ENCODE results near the gene NRG3.
"Not testable (repeated sequence)": the region's sequence is repeated elsewhere in the genome, so short reads cannot be mapped to it uniquely, and the experiment has no call there.

NRG3 gene

DNA sequence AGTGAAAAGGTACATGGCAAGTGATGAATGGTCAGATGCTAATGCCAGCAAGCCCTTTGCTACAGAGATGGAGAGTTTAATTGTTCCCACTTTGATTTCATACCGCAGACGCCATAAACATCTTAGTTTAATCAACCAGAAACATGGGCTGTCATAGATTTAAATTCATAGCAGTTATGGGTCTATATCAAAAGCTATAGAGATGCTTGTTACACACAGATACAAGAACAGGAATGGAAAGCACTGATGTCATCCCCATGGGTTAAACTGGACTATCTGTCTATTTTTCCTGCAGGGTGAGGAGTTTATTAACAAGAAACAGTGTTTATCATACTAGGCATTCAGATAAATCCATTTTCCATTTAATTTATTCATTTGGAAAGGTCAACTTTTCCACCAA lies 409.2 kb downstream of the NRG3 start:
- no peak for DNase-seq (ENCODE audit: low spot score)

DNA sequence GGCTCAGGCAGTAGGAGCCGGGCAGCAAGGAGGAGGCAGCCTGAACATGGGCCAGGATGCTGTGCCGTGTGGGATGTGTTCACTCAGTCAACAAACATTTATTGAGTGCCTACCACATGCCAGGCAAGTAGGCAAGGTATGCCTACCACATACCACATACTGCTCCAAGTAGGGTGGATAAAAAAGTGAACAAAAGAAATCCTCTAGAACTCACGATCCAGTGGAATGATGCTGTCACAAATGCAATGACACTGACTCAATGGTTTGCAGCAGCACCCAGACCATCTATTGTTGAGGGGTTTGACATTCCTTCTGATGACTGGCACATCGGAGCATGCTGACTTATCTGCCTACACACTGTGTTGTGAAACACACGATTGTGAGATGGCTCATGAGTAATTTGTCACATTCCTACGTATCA lies 413.5 kb downstream of the NRG3 start:
- no peak for DNase-seq (ENCODE audit: low spot score)

- DNase-seq (ENCODE audit: low spot score), result no peak
Observed at GRCh38 chr10:82289945-82290344, 415.0 kb downstream of the NRG3 start.

- DNase-seq (ENCODE audit: low spot score), result no peak
Observed at GRCh38 chr10:82294874-82295378, 419.9 kb downstream of the NRG3 start.

- no peak for DNase-seq (ENCODE audit: low spot score)
Observed at GRCh38 chr10:82308641-82309040, 433.6 kb downstream of the NRG3 start.

DNA sequence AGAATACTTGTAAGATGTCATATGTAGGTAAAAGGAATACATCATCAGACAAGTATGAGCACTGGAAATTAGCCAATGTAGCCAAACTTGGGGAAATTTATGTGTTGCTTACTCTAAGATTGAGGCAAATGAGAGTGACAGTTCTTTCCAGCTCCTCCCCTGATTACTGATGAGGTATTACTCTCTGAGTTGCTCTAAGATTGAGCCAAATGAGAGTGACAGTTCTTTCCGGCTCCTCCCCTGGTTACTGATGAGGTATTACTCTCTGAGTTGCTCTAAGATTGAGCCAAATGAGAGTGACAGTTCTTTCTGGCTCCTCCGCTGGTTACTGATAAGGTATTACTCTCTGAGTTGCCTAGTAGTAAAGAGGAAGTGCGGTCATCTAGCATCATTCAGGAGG lies 435.8 kb downstream of the NRG3 start:
- no peak for DNase-seq (ENCODE audit: low spot score)

GRCh38 chr10:82313401-82313800 lies 438.4 kb downstream of the NRG3 start:
- no peak for DNase-seq (ENCODE audit: low spot score)

DNA sequence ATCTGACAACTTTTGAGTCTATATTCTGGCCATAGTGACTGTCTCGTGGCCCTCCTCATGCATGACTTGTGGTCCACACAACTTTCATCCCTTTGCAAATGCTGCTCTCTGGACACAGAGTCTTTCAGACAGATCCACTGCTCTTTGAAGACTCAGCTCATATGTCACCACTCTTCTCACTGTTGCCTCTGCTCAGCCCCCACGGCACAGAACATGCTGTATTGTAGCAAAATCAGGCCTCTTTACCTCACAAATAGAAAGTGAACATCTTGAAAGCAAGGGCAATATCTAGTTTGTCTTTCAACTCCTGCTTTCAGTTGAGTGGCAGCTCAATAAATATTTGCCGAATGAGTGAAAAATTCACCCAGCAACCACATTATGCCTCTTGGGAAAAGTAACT lies 443.5 kb downstream of the NRG3 start:
- DNase-seq (ENCODE audit: low spot score), result no peak

GRCh38 chr10:82319074-82319473 lies 444.1 kb downstream of the NRG3 start:
- no peak for DNase-seq (ENCODE audit: low spot score)

DNA sequence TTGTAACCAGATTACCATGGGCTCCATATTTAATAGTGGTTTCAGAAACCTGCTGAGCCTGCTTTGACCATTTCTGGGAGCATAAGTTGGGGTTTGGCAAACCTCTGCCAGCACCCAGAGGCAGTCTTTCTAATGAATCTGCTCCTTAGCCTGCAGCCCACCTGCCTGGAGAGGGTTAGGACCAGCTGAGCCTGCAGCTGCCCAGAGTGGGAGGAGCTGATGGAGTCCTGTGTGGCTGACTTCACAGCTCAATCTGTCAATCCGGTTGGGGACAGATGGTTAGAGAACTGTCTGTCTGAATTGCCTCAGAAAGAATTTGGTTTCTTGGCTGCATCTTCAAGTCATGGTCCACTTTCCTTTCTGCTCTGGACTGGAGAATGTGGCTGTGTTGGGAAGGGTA lies 444.6 kb downstream of the NRG3 start:
- DNase-seq (ENCODE audit: low spot score), result no peak

GRCh38 chr10:82321724-82322123 lies 446.7 kb downstream of the NRG3 start:
- DNase-seq (ENCODE audit: low spot score), result no peak

DNA sequence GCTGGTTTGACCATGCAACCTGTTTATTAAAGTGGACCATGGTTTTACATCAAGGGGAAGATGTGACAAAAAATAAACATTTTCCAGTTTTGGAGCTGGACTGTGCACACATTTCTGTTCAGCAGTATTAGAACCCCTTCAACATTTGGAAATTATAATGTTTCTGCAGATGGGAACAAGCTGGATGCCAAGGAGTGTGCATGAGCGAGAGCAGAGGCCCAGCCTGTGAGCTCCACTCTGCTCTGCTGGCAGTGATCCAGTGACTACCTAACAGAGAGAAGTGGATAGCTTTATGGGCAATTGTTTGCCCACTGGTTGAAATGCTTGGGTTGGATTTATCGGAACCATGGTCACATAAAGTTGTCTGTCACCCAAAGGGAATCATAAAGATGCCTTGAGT lies 456.7 kb downstream of the NRG3 start:
- DNase-seq (ENCODE audit: low spot score), result no peak

DNA sequence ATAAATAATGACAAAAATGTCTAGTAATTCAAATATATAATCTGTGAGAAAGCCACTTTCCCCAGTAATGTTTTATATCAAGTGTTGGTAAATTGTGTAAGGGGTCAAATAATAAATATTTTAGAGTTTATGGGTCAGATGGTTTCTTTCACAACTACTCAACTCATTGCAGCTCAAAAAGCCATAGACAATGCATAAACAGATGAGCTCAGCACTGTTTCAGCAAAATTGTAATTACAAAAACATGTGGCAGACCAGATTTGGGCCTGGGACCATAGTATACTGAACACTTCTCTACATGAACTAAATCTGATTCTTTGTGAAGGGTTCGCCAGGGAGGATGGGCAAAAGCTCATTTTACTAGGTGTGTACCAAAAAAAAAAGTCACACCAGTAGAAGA lies 460.8 kb downstream of the NRG3 start:
- DNase-seq (ENCODE audit: low spot score), result no peak

DNA sequence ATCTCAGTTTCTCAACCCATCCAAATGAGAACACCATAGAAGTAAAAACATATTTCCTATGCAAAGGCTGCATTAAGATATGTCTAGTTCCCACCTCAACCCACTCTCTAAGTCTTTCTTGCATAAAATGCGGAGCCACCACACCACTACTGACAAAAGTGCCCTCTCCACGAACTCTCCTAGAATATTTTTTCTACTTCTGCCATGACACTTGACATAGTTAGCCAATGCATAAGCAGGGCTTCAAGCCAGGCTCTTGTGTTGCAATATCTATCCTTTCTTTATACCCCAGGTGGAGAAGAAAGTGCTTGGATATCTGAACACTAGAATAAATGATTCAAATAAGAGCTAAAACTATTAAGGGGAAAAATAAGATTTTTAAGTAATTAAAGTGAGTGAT lies 465.2 kb downstream of the NRG3 start:
- no peak for DNase-seq (ENCODE audit: low spot score)

DNA sequence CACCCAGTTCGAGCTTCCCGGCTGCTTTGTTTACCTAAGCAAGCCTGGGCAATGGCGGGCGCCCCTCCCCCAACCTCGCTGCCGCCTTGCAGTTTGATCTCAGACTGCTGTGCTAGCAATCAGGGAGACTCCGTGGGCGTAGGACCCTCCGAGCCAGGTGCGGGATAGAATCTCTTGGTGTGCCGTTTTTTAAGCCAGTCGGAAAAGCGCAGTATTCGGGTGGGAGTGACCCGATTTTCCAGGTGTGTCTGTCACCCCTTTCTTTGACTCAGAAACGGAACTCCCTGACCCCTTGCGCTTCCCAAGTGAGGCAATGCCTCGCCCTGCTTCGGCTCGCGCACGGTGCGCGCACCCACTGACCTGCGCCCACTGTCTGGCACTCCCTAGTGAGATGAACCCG lies 474.6 kb downstream of the NRG3 start:
- not testable (repeated sequence) for DNase-seq (ENCODE audit: low spot score)

- no peak for DNase-seq (ENCODE audit: low spot score)
Observed at GRCh38 chr10:82353381-82353780, 478.4 kb downstream of the NRG3 start.

DNA sequence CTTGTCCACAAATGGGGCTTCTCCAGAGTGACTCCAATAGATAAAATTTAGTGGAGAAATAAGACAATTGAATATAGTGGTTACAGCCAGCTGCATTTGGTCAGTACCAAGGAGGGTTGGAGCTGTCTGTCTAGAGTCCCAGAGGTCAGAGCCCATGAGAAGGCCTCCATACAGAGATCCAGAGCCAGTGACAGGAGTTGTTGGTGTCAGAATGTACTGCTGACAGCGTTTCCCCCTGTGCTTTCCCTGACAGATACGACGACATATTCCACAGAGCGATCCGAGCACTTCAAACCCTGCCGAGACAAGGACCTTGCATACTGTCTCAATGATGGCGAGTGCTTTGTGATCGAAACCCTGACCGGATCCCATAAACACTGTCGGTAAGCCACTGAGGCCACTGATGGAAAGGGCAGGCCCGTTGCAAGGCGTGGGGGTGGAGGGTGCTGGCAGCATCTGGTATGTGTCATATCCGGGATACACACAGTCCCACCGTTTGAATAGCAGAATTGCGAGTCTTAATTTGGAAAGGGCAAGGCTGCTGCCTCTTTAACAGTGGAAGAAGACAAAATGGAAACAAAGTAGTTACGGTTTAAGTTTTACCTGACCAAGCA lies 483.6 kb downstream of the NRG3 start:
- DNase-seq (ENCODE audit: low spot score), result no peak

DNA sequence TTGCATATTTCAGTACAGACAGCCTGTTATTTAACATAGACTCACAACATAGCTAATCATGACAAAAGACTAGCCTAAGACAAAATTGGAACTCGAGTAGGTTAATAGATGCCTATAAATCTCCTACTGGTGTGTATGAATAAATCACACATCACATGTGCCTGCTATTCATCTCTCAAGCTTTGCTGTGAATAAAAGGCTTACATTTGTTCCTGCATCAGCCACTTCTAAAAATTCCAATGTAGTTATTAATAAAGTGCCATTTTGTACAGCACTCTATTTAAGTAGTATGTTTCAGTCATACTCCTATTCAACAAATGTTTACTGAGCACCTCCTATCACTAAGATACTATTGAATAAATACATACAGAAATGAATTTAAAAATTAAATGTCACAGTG lies 486.3 kb downstream of the NRG3 start:
- no peak for DNase-seq (ENCODE audit: low spot score)

GRCh38 chr10:82377608-82378007 lies 502.6 kb downstream of the NRG3 start:
- DNase-seq (ENCODE audit: low spot score), result no peak

- peak; percentile 28 for DNase-seq (ENCODE audit: low spot score)
Observed at GRCh38 chr10:82378146-82378545, 503.2 kb downstream of the NRG3 start.

DNA sequence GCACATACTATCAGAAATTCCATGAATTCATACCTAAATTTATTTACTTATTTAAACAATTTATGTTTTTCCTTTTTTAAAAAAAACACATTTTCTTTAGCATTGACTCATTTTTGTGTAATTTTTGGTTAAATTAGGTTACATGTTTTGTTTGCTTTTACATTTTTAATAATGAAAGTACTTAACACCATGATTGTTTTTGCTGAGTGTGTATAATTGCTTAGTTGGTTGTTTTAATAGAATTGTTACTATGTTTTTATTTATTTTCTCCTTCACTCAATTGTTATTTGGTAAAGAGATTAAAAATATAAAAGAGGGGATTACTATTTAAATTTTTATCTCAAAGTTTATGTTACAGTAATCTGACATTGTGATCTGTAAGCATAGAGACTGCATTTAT lies 508.4 kb downstream of the NRG3 start:
- no peak for DNase-seq (ENCODE audit: low spot score)

- DNase-seq (ENCODE audit: low spot score), result no peak
Observed at GRCh38 chr10:82390866-82391658, 516.1 kb downstream of the NRG3 start.

DNA sequence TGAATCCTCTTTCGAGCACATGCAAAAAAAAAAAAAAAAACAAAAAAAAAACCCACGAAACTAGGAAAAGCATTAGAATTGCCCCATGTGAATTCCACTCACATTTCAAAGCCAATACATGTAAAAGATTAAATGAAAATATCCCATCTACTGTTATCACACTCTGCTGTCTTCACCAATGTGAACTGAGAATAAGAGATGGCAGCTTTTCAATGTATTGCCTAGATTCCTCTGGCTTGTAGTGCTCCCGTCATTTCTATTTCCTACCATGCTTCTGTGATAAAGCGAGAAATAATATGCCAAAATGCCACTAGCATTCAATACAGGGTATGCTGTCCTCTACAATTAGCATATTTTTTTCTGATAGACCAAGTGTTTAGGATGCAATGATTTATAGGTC lies 517.0 kb downstream of the NRG3 start:
- no peak for DNase-seq (ENCODE audit: low spot score)

DNA sequence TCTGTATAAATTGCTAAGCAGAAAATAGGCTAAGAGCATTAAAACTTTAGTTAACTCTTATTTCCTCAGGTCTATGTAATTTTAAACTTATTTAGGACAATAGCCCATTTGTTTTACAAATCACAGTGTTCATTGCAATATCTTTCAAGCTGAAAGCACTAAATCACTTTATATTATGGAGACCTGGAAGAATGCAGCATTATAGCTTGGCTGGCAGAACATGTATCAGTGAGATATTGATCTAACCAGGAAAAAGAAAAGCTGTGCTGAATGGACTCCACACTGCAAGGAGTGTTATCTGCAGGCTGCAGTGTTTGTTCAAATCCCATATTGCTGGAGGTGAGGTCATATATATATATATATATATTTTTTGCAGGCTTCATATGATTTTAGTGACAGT lies 517.5 kb downstream of the NRG3 start:
- no peak for DNase-seq (ENCODE audit: low spot score)

All from COLO829 (cell line).